Activated naive CD4-positive, alpha-beta T cell treated with Interleukin-2 at 50 U/mL for 16 hours (primary cell): ENCODE data around the gene NOP10.
"Not testable (repeated sequence)": the region's sequence is repeated elsewhere in the genome, so short reads cannot be mapped to it uniquely, and the experiment has no call there.

ENCODE experiments used
- DNase-seq: peaks from one replicate; pipeline ENCODE4 v3.0.0-alpha.2; 2020

The NOP10 gene

GRCh38 chr15:34342737-34343575 is at the start of gene NOP10, which contains the start of gene NUTM1:
Gene NOP10, minus strand, starts transcription at chr15:34343136. Its CDS starts 63 bp downstream, at chr15:34343073.
Gene NUTM1, plus strand, starts transcription at chr15:34343315. Its CDS starts 382 bp downstream, at chr15:34343697.
- peak; percentile 95 for DNase-seq

GRCh38 chr15:34389594-34390086 is 46.7 kb upstream of the NOP10 start:
- DNase-seq: not testable (repeated sequence)

- DNase-seq: not testable (repeated sequence)
These were observed 39.0 kb upstream of the NOP10 start for GRCh38 chr15:34381829-34382521.

GRCh38 chr15:34380491-34380890 is 37.6 kb upstream of the NOP10 start:
- DNase-seq: not testable (repeated sequence)

GRCh38 chr15:34376856-34377255 is 33.9 kb upstream of the NOP10 start:
- DNase-seq: no peak

GRCh38 chr15:34375541-34375940 is 32.6 kb upstream of the NOP10 start:
- not testable (repeated sequence) for DNase-seq

GRCh38 chr15:34374816-34375215 is 31.9 kb upstream of the NOP10 start:
- no peak for DNase-seq

GRCh38 chr15:34373951-34374350 is 31.0 kb upstream of the NOP10 start:
- no peak for DNase-seq

- DNase-seq: no peak
These were observed 27.7 kb upstream of the NOP10 start for GRCh38 chr15:34370643-34371042.

GRCh38 chr15:34370129-34370528 is 27.2 kb upstream of the NOP10 start:
- no peak for DNase-seq

GRCh38 chr15:34367101-34368081 is 24.5 kb upstream of the NOP10 start, which contains the start of gene LPCAT4:
Gene LPCAT4, minus strand, starts transcription at chr15:34367196. Its CDS starts 96 bp downstream, at chr15:34367100.
- peak; percentile 88 for DNase-seq

GRCh38 chr15:34366271-34367065 is 23.5 kb upstream of the NOP10 start:
- DNase-seq: peak; percentile 51

GRCh38 chr15:34365836-34366235 is 22.9 kb upstream of the NOP10 start:
- DNase-seq: no peak

GRCh38 chr15:34365091-34365825 is 22.3 kb upstream of the NOP10 start:
- peak; percentile 17 for DNase-seq

GRCh38 chr15:34364041-34364440 is 21.1 kb upstream of the NOP10 start:
- DNase-seq: no peak

- no peak for DNase-seq
These were observed 19.3 kb upstream of the NOP10 start for GRCh38 chr15:34362047-34362773.

GRCh38 chr15:34361278-34361677 is 18.3 kb upstream of the NOP10 start:
- DNase-seq: no peak

- DNase-seq: no peak
These were observed 17.4 kb upstream of the NOP10 start for GRCh38 chr15:34360298-34360697.

- no peak for DNase-seq
These were observed 16.5 kb upstream of the NOP10 start for GRCh38 chr15:34359416-34359815.

GRCh38 chr15:34358948-34359347 is 16.0 kb upstream of the NOP10 start:
- no peak for DNase-seq
